ENCODE results near the gene YTHDC1. TPM values are rescaled to one million over a fixed set of nuclear protein-coding genes. Genes with fewer than 3 reads are reported as not detected.

Gene YTHDC1
- total RNA-seq, 1 experiment from 2014 or later: 44.5 TPM

DNA sequence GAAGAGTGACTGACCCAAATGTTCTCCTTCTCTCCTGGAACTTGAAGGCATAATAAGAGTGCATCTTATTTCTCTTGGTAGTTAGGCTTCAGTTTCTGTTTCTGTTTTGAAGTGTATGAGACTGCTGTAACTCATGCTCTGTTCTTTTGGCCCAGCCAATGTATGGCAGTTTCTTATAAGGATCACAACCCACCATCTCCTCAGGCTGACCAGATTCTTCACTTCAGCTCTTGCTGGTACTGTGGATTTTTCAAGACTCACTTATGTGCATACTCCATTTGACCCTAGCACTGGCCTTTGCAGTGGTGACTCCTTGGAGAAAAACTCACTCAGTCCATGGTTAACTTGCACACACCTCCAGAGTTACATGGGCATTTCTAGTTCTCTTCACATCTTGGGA, 9.6 kb upstream of the YTHDC1 start:
- no peak overlapping the region for H3K27ac ChIP-seq (ENCODE audit: low read length)
- DNase-seq (ENCODE audit: low read depth, low spot score) (no peak), ATAC-seq (no peak)
- no peaks in the 10 kb centered on the region for H3K4me1 ChIP-seq (ENCODE audit: control insufficient read depth, insufficient read depth, low read length)
- CTCF ChIA-PET: no interaction called here
- POLR2A ChIA-PET: no interaction called here
- H3K27me3 ChIP-seq (ENCODE audit: control insufficient read depth, insufficient read depth, low read length): no peaks in the 10 kb centered on the region
- no TSS peak for BruUV-seq (replicated peaks)
- intact Hi-C loops (cut with micrococcal nuclease; ENCODE audit: unreplicated experiment): no loop called here
- in situ Hi-C loops (cut with HindIII; ENCODE audit: low pct_unique_long_range_greater_than_20kb, low sequenced_read_pairs): no loop called here
- H3K36me3 ChIP-seq (ENCODE audit: control insufficient read depth, insufficient read depth, low read length): no peaks in the 10 kb centered on the region
- no peak overlapping the region for H3K4me3 ChIP-seq (ENCODE audit: low read depth in 2 of 2, low read length in 2 of 2)
- no peaks in the 10 kb centered on the region for H3K9me3 ChIP-seq (ENCODE audit: control insufficient read depth, insufficient read depth, low read depth, low read length)
- TF ChIP-seq SIN3A (IDR thresholded peaks at IDR 0.05; ENCODE audit: borderline replicate concordance, insufficient read depth, low read depth, low read length) (no peak), TCF7L2 (IDR thresholded peaks at IDR 0.05; ENCODE audit: low read depth, low read length) (no peak), POLR2AphosphoS5 (IDR thresholded peaks at IDR 0.05; ENCODE audit: low read depth, low read length) (no peak)
- TF ChIP-seq, protein P1, sequence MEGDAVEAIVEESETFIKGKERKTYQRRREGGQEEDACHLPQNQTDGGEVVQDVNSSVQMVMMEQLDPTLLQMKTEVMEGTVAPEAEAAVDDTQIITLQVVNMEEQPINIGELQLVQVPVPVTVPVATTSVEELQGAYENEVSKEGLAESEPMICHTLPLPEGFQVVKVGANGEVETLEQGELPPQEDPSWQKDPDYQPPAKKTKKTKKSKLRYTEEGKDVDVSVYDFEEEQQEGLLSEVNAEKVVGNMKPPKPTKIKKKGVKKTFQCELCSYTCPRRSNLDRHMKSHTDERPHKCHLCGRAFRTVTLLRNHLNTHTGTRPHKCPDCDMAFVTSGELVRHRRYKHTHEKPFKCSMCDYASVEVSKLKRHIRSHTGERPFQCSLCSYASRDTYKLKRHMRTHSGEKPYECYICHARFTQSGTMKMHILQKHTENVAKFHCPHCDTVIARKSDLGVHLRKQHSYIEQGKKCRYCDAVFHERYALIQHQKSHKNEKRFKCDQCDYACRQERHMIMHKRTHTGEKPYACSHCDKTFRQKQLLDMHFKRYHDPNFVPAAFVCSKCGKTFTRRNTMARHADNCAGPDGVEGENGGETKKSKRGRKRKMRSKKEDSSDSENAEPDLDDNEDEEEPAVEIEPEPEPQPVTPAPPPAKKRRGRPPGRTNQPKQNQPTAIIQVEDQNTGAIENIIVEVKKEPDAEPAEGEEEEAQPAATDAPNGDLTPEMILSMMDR (IDR thresholded peaks at IDR 0.05): no peak
- TF ChIP-seq, protein P2, sequence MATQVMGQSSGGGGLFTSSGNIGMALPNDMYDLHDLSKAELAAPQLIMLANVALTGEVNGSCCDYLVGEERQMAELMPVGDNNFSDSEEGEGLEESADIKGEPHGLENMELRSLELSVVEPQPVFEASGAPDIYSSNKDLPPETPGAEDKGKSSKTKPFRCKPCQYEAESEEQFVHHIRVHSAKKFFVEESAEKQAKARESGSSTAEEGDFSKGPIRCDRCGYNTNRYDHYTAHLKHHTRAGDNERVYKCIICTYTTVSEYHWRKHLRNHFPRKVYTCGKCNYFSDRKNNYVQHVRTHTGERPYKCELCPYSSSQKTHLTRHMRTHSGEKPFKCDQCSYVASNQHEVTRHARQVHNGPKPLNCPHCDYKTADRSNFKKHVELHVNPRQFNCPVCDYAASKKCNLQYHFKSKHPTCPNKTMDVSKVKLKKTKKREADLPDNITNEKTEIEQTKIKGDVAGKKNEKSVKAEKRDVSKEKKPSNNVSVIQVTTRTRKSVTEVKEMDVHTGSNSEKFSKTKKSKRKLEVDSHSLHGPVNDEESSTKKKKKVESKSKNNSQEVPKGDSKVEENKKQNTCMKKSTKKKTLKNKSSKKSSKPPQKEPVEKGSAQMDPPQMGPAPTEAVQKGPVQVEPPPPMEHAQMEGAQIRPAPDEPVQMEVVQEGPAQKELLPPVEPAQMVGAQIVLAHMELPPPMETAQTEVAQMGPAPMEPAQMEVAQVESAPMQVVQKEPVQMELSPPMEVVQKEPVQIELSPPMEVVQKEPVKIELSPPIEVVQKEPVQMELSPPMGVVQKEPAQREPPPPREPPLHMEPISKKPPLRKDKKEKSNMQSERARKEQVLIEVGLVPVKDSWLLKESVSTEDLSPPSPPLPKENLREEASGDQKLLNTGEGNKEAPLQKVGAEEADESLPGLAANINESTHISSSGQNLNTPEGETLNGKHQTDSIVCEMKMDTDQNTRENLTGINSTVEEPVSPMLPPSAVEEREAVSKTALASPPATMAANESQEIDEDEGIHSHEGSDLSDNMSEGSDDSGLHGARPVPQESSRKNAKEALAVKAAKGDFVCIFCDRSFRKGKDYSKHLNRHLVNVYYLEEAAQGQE (IDR thresholded peaks at IDR 0.05; ENCODE audit: insufficient read depth in 1 of 2, low read depth in 2 of 2, low read length in 1 of 2): no peak

DNA sequence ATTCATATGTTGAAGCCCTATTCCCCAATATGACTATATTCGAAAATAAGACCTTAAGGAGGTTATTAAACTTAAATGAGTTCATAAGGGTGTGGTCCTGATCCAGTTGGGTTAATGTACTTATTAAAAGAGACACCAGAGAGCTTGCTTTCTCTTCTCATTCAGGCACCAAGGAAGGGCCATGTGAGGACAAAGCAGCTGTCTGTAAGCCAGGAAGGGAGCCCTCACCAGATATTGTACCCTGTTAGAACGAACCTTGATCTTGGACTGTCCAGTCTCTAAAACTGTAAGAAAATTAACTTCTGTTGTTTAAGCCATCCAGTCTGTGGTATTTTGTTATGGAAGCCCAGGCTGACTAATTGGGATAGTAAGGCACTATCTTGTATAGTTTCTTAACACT, 9.1 kb upstream of the YTHDC1 start:
- intact Hi-C loops (cut with micrococcal nuclease; ENCODE audit: unreplicated experiment): no loop called here
- H3K27me3 ChIP-seq (ENCODE audit: control insufficient read depth, insufficient read depth, low read length): no peaks in the 10 kb centered on the region
- ATAC-seq (no peak), DNase-seq (ENCODE audit: low read depth, low spot score) (no peak)
- POLR2A ChIA-PET: no interaction called here
- BruUV-seq (replicated peaks): no TSS peak
- in situ Hi-C loops (cut with HindIII; ENCODE audit: low pct_unique_long_range_greater_than_20kb, low sequenced_read_pairs): no loop called here
- TF ChIP-seq, protein P2 (IDR thresholded peaks at IDR 0.05; ENCODE audit: insufficient read depth in 1 of 2, low read depth in 2 of 2, low read length in 1 of 2): no peak
- TF ChIP-seq TCF7L2 (IDR thresholded peaks at IDR 0.05; ENCODE audit: low read depth, low read length) (no peak), POLR2AphosphoS5 (IDR thresholded peaks at IDR 0.05; ENCODE audit: low read depth, low read length) (no peak), SIN3A (IDR thresholded peaks at IDR 0.05; ENCODE audit: borderline replicate concordance, insufficient read depth, low read depth, low read length) (no peak)
- TF ChIP-seq, protein P1 (IDR thresholded peaks at IDR 0.05): no peak
- H3K4me1 ChIP-seq (ENCODE audit: control insufficient read depth, insufficient read depth, low read length): no peaks in the 10 kb centered on the region
- no peaks in the 10 kb centered on the region for H3K9me3 ChIP-seq (ENCODE audit: control insufficient read depth, insufficient read depth, low read depth, low read length)
- no peaks in the 10 kb centered on the region for H3K36me3 ChIP-seq (ENCODE audit: control insufficient read depth, insufficient read depth, low read length)
- H3K27ac ChIP-seq (ENCODE audit: low read length): no peak overlapping the region
- no peak overlapping the region for H3K4me3 ChIP-seq (ENCODE audit: low read depth in 2 of 2, low read length in 2 of 2)
- CTCF ChIA-PET: no interaction called here

Measured in Panc1 (cell line).